ENCODE results near the gene LRRK1.

LRRK1 gene

GRCh38 chr15:101046826-101047225 is 127.7 kb downstream of the LRRK1 start:
- H3K4me1 ChIP-seq (ENCODE audit: control insufficient read depth in 1 of 2, insufficient read depth in 2 of 2, low read length in 2 of 2), result no peaks in the 10 kb centered on the region
- no peak overlapping the region for H3K27ac ChIP-seq (ENCODE audit: low read depth, low read length)
- peaks cover 27 to 50% of the 10 kb centered on the region in 2 donors for H3K36me3 ChIP-seq (ENCODE audit: control insufficient read depth in 1 of 2, insufficient read depth in 2 of 2, low read length in 2 of 2)
- H3K27me3 ChIP-seq (ENCODE audit: control insufficient read depth in 1 of 2, insufficient read depth in 2 of 2, low read length in 2 of 2), result no peaks in the 10 kb centered on the region
- no peaks in the 10 kb centered on the region for H3K9me3 ChIP-seq (ENCODE audit: control insufficient read depth in 1 of 2, low read length in 2 of 2)
- H3K9ac ChIP-seq (ENCODE audit: low read depth in 1 of 2, low read length in 2 of 2), result no peak overlapping the region
- no peak overlapping the region for H3K4me3 ChIP-seq (ENCODE audit: low read depth in 1 of 2, low read length in 2 of 2)

- Histone ChIP-seq H3K9me3 (ENCODE audit: control insufficient read depth in 1 of 2, low read length in 2 of 2) (no peaks in the 10 kb centered on the region), H3K4me3 (ENCODE audit: low read depth in 1 of 2, low read length in 2 of 2) (no peak overlapping the region), H3K9ac (ENCODE audit: low read depth in 1 of 2, low read length in 2 of 2) (no peak overlapping the region), H3K27ac (ENCODE audit: low read depth, low read length) (no peak overlapping the region), H3K36me3 (ENCODE audit: control insufficient read depth in 1 of 2, insufficient read depth in 2 of 2, low read length in 2 of 2) (peaks cover 29 to 56% of the 10 kb centered on the region in 2 donors), H3K27me3 (ENCODE audit: control insufficient read depth in 1 of 2, insufficient read depth in 2 of 2, low read length in 2 of 2) (no peaks in the 10 kb centered on the region), H3K4me1 (ENCODE audit: control insufficient read depth in 1 of 2, insufficient read depth in 2 of 2, low read length in 2 of 2) (no peaks in the 10 kb centered on the region)
Observed at GRCh38 chr15:101047301-101047781, 128.2 kb downstream of the LRRK1 start.

- H3K4me3 ChIP-seq (ENCODE audit: low read depth in 1 of 2, low read length in 2 of 2), result no peak overlapping the region
- H3K27ac ChIP-seq (ENCODE audit: low read depth, low read length), result no peak overlapping the region
- no peaks in the 10 kb centered on the region for H3K9me3 ChIP-seq (ENCODE audit: control insufficient read depth in 1 of 2, low read length in 2 of 2)
- H3K9ac ChIP-seq (ENCODE audit: low read depth in 1 of 2, low read length in 2 of 2), result no peak overlapping the region
- H3K4me1 ChIP-seq (ENCODE audit: control insufficient read depth in 1 of 2, insufficient read depth in 2 of 2, low read length in 2 of 2), result no peaks in the 10 kb centered on the region
- peaks cover 35 to 61% of the 10 kb centered on the region in 2 donors for H3K36me3 ChIP-seq (ENCODE audit: control insufficient read depth in 1 of 2, insufficient read depth in 2 of 2, low read length in 2 of 2)
- H3K27me3 ChIP-seq (ENCODE audit: control insufficient read depth in 1 of 2, insufficient read depth in 2 of 2, low read length in 2 of 2), result no peaks in the 10 kb centered on the region
Observed at GRCh38 chr15:101048176-101048575, 129.0 kb downstream of the LRRK1 start.

DNA sequence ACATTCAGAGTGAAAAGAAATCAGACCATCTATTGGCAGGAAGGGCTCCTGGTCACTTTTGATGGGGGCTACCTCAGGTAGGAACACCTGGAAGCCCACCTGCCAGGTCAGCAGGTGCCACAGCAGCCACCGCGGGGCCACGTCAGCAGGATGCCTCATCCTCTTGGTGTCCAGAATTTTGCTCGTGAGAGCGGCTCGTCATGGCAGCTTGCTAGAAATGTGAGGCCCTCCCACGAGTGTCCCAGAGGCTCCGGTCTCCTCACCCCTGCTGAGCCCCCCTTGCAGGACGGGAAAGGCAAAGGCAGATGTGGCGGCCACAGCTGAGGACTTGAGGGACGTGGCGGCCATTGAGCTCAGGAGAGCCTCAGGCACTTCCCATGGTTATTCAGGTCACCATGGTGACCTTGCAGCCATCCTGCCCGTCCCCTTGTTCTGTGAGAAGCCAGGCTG is 129.4 kb downstream of the LRRK1 start:
- H3K36me3 ChIP-seq (ENCODE audit: control insufficient read depth in 1 of 2, insufficient read depth in 2 of 2, low read length in 2 of 2), result peaks cover 35 to 61% of the 10 kb centered on the region in 2 donors
- no peaks in the 10 kb centered on the region for H3K4me1 ChIP-seq (ENCODE audit: control insufficient read depth in 1 of 2, insufficient read depth in 2 of 2, low read length in 2 of 2)
- no peak overlapping the region for H3K4me3 ChIP-seq (ENCODE audit: low read depth in 1 of 2, low read length in 2 of 2)
- H3K27me3 ChIP-seq (ENCODE audit: control insufficient read depth in 1 of 2, insufficient read depth in 2 of 2, low read length in 2 of 2), result no peaks in the 10 kb centered on the region
- H3K9ac ChIP-seq (ENCODE audit: low read depth in 1 of 2, low read length in 2 of 2), result no peak overlapping the region
- H3K27ac ChIP-seq (ENCODE audit: low read depth, low read length), result no peak overlapping the region
- no peaks in the 10 kb centered on the region for H3K9me3 ChIP-seq (ENCODE audit: control insufficient read depth in 1 of 2, low read length in 2 of 2)

DNA sequence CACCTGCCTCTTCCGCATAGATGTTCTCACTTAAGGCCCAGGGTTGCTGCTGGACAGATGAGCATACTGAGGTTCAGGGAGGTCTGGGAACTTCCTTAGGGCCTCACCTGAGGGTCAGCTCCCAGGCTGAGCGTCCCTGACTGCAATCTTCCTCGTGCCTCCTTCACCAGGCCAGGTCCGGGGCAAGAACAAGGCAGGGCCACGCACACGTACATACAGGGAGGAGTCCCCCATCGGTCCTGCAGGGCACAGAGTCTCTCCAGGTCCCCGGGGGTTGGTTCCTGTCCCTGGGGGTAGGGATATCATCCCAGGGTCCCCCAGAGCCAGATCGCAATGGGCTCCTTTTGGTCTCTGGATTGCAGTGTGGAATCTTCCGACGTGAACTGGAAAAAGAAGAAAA is 130.1 kb downstream of the LRRK1 start:
- Histone ChIP-seq H3K36me3 (ENCODE audit: control insufficient read depth in 1 of 2, insufficient read depth in 2 of 2, low read length in 2 of 2) (peaks cover 29 to 61% of the 10 kb centered on the region in 2 donors), H3K4me3 (ENCODE audit: low read depth in 1 of 2, low read length in 2 of 2) (no peak overlapping the region), H3K9ac (ENCODE audit: low read depth in 1 of 2, low read length in 2 of 2) (no peak overlapping the region), H3K27ac (ENCODE audit: low read depth, low read length) (no peak overlapping the region), H3K9me3 (ENCODE audit: control insufficient read depth in 1 of 2, low read length in 2 of 2) (no peaks in the 10 kb centered on the region), H3K4me1 (ENCODE audit: control insufficient read depth in 1 of 2, insufficient read depth in 2 of 2, low read length in 2 of 2) (no peaks in the 10 kb centered on the region), H3K27me3 (ENCODE audit: control insufficient read depth in 1 of 2, insufficient read depth in 2 of 2, low read length in 2 of 2) (no peaks in the 10 kb centered on the region)

GRCh38 chr15:101049856-101050622 is 130.9 kb downstream of the LRRK1 start:
- H3K36me3 ChIP-seq (ENCODE audit: control insufficient read depth in 1 of 2, insufficient read depth in 2 of 2, low read length in 2 of 2), result peaks cover 28 to 65% of the 10 kb centered on the region in 2 donors

GRCh38 chr15:101050623-101051290 is 131.6 kb downstream of the LRRK1 start:
- no peak overlapping the region for H3K9ac ChIP-seq (ENCODE audit: low read depth in 1 of 2, low read length in 2 of 2)
- H3K27me3 ChIP-seq (ENCODE audit: control insufficient read depth in 1 of 2, insufficient read depth in 2 of 2, low read length in 2 of 2), result no peaks in the 10 kb centered on the region
- H3K4me1 ChIP-seq (ENCODE audit: control insufficient read depth in 1 of 2, insufficient read depth in 2 of 2, low read length in 2 of 2), result no peaks in the 10 kb centered on the region
- H3K36me3 ChIP-seq (ENCODE audit: control insufficient read depth in 1 of 2, insufficient read depth in 2 of 2, low read length in 2 of 2), result peaks cover 30 to 71% of the 10 kb centered on the region in 2 donors
- no peak overlapping the region for H3K4me3 ChIP-seq (ENCODE audit: low read depth in 1 of 2, low read length in 2 of 2)
- H3K9me3 ChIP-seq (ENCODE audit: control insufficient read depth in 1 of 2, low read length in 2 of 2), result no peaks in the 10 kb centered on the region
- H3K27ac ChIP-seq (ENCODE audit: low read depth, low read length), result no peak overlapping the region

More at GRCh38 chr15:101049856-101050622, 130.9 kb downstream of the LRRK1 start:
- H3K4me3 ChIP-seq (ENCODE audit: low read depth in 1 of 2, low read length in 2 of 2), result no peak overlapping the region
- no peak overlapping the region for H3K27ac ChIP-seq (ENCODE audit: low read depth, low read length)
- H3K9me3 ChIP-seq (ENCODE audit: control insufficient read depth in 1 of 2, low read length in 2 of 2), result no peaks in the 10 kb centered on the region
- H3K9ac ChIP-seq (ENCODE audit: low read depth in 1 of 2, low read length in 2 of 2), result no peak overlapping the region
- H3K27me3 ChIP-seq (ENCODE audit: control insufficient read depth in 1 of 2, insufficient read depth in 2 of 2, low read length in 2 of 2), result no peaks in the 10 kb centered on the region
- no peaks in the 10 kb centered on the region for H3K4me1 ChIP-seq (ENCODE audit: control insufficient read depth in 1 of 2, insufficient read depth in 2 of 2, low read length in 2 of 2)

DNA sequence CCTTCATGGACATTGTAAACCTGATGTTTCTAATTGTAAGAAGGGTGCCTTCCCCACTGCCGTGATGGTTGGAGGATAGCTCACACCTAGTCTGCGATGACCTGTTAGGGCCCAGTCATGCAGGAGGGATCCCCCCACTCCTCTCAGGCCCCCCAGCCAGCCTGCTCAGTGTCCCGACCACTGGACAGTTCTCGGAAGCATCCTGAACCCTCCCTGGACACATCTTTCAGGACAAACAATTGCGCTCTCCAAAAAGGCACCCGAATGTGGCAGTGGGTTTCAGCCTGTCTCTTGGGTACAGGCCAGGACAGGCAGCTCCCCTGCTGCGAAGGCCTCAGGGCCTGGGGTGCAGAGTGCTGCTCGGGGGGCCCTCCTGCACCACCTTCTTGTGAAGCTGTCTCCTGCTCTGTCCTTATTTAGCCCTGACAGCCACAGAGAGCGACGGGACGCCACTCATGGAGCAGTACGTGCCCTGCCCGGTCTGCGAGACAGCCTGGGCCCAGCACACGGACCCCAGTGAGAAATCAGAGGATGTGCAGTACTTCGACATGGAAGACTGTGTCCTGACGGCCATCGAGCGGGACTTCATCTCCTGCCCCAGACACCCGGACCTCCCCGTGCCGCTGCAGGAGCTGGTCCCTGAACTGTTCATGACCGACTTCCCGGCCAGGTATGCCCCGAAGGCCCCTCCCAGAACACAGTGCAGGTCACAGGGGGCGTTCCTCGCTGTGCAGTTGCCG is 132.3 kb downstream of the LRRK1 start:
- peaks cover 30 to 71% of the 10 kb centered on the region in 2 donors for H3K36me3 ChIP-seq (ENCODE audit: control insufficient read depth in 1 of 2, insufficient read depth in 2 of 2, low read length in 2 of 2)
- H3K4me3 ChIP-seq (ENCODE audit: low read depth in 1 of 2, low read length in 2 of 2), result no peak overlapping the region
- no peak overlapping the region for H3K9ac ChIP-seq (ENCODE audit: low read depth in 1 of 2, low read length in 2 of 2)
- H3K4me1 ChIP-seq (ENCODE audit: control insufficient read depth in 1 of 2, insufficient read depth in 2 of 2, low read length in 2 of 2), result no peaks in the 10 kb centered on the region
- no peaks in the 10 kb centered on the region for H3K27me3 ChIP-seq (ENCODE audit: control insufficient read depth in 1 of 2, insufficient read depth in 2 of 2, low read length in 2 of 2)
- no peaks in the 10 kb centered on the region for H3K9me3 ChIP-seq (ENCODE audit: control insufficient read depth in 1 of 2, low read length in 2 of 2)
- no peak overlapping the region for H3K27ac ChIP-seq (ENCODE audit: low read depth, low read length)

DNA sequence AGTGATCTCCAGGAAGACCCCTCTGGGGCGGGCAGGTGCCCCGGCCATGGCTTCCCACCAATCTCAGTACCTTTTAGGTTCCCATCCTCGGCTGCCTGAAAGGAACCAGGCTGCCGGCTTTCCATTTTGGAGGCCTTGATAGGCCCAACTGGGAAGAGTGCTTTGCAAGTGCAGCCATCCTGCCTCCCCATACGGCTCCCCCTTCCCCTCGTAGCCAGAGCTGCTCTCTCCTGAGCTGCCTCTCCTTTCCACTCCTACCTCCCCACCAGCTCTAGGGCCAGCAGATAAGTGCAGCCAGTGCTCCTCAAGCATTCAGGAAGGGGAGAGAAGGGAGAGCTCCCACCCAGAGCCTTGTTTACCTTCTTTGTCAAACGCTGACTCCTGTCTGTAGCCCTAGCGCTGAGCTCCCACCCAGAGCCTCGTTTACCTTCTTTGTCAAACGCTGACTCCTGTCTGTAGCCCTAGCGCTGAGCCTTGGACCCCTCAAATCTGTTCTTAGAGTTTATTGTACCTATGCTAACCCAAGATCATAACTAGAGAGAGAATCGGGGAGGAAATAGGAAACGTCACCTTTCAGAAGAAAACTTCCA is 133.0 kb downstream of the LRRK1 start:
- Histone ChIP-seq H3K4me1 (ENCODE audit: control insufficient read depth in 1 of 2, insufficient read depth in 2 of 2, low read length in 2 of 2) (no peaks in the 10 kb centered on the region), H3K36me3 (ENCODE audit: control insufficient read depth in 1 of 2, insufficient read depth in 2 of 2, low read length in 2 of 2) (peaks cover 31 to 74% of the 10 kb centered on the region in 2 donors), H3K27me3 (ENCODE audit: control insufficient read depth in 1 of 2, insufficient read depth in 2 of 2, low read length in 2 of 2) (no peaks in the 10 kb centered on the region), H3K9me3 (ENCODE audit: control insufficient read depth in 1 of 2, low read length in 2 of 2) (no peaks in the 10 kb centered on the region), H3K9ac (ENCODE audit: low read depth in 1 of 2, low read length in 2 of 2) (no peak overlapping the region), H3K27ac (ENCODE audit: low read depth, low read length) (no peak overlapping the region), H3K4me3 (ENCODE audit: low read depth in 1 of 2, low read length in 2 of 2) (no peak overlapping the region)

Measured in duodenal mucosa (tissue), 2 donors.